IMR-90 (cell line): ENCODE data around the gene MYH11. TPM values are rescaled to one million over a fixed set of nuclear protein-coding genes. Genes with fewer than 3 reads are reported as not detected.

Experiments used
- ATAC-seq: fragments of 200-7000 bp; cut with Tn5 transposase; 2 replicates; pipeline ENCODE4 v1.9.1; 2020; ENCODE audit warnings: low read depth, mild to moderate bottlenecking, moderate library complexity
- BruUV-seq: library from RNA; stranded (reverse); fragments of 400-500 nt; replicated peaks from 2 replicates; lab custom pipeline; 2021; lab: Mats Ljungman, UMichigan
- CTCF ChIA-PET: fragments of 300-600 bp; formaldehyde crosslinking; extraction: SDS; loops from one replicate; lab custom pipeline; 2021; ENCODE audit warnings: antibody characterized with exemption; lab: Yijun Ruan, JAX
- POLR2A ChIA-PET: fragments of 300-600 bp; sonication (Branson Sonifier 250); formaldehyde crosslinking; loops from one replicate; lab custom pipeline; 2022; ENCODE audit warnings: antibody characterized with exemption; ENCODE audit not compliant: unreplicated experiment; lab: Charles Lee
- DNase-seq: peaks from one replicate; pipeline ENCODE4 v3.0.0; 2013
- H2AFZ ChIP-seq: replicated peaks from 2 replicates; pipeline ENCODE3; 2013; ENCODE audit warnings: low read length, mild to moderate bottlenecking; ENCODE audit not compliant: poor library complexity
- H2AK5ac ChIP-seq: 2 replicates; pipeline ENCODE4 v1.6.1; 2013; ENCODE audit warnings: low read depth, low read length, inconsistent platforms
- H2AK9ac ChIP-seq: replicated peaks from 2 replicates; pipeline ENCODE3; 2013; ENCODE audit warnings: mild to moderate bottlenecking, low read depth, low read length, moderate library complexity; ENCODE audit not compliant: poor library complexity
- H2BK120ac ChIP-seq: 2 replicates; pipeline ENCODE4 v1.6.1; 2013; ENCODE audit warnings: low read depth, low read length, inconsistent platforms
- H2BK15ac ChIP-seq: 3 replicates; pipeline ENCODE4 v1.6.1; 2013; ENCODE audit warnings: low read depth, low read length, inconsistent platforms
- H2BK20ac ChIP-seq: 2 replicates; pipeline ENCODE4 v1.6.1; 2013; ENCODE audit warnings: low read depth, mild to moderate bottlenecking, inconsistent platforms, low read length, moderate library complexity
- H2BK5ac ChIP-seq: 2 replicates; pipeline ENCODE4 v1.6.1; 2013; ENCODE audit warnings: mild to moderate bottlenecking, low read depth, low read length, inconsistent platforms; ENCODE audit not compliant: poor library complexity, severe bottlenecking
- H3K14ac ChIP-seq: replicated peaks from 2 replicates; pipeline ENCODE4 v1.6.1; 2013; ENCODE audit warnings: low read depth, low read length, inconsistent platforms
- H3K18ac ChIP-seq: 2 replicates; pipeline ENCODE4 v1.6.1; 2013; ENCODE audit warnings: low read depth, low read length, control low read depth
- H3K23ac ChIP-seq: 2 replicates; pipeline ENCODE4 v1.6.1; 2013; ENCODE audit warnings: low read depth, low read length, inconsistent platforms
- H3K27ac ChIP-seq: 2 replicates; pipeline ENCODE4 v1.5.1; 2013; ENCODE audit warnings: mild to moderate bottlenecking, control low read depth, low read length; ENCODE audit not compliant: insufficient read depth
- H3K27me3 ChIP-seq: 2 replicates; pipeline ENCODE4 v1.6.1; 2013; ENCODE audit warnings: low read length; ENCODE audit not compliant: control insufficient read depth, insufficient read depth
- H3K36me3 ChIP-seq: 2 replicates; pipeline ENCODE4 v1.6.1; 2013; ENCODE audit warnings: low read length, mixed read lengths; ENCODE audit not compliant: control insufficient read depth, insufficient read depth
- H3K4ac ChIP-seq: 2 replicates; pipeline ENCODE4 v1.6.1; 2013; ENCODE audit warnings: low read depth, low read length, inconsistent platforms
- H3K4me1 ChIP-seq: 2 replicates; pipeline ENCODE4 v1.6.1; 2013; ENCODE audit warnings: low read length, mixed read lengths; ENCODE audit not compliant: control insufficient read depth, insufficient read depth
- H3K4me2 ChIP-seq: 2 replicates; pipeline ENCODE4 v1.6.1; 2013; ENCODE audit warnings: low read depth, mild to moderate bottlenecking, control low read depth, low read length, moderate library complexity
- H3K4me3 ChIP-seq: 2 replicates; pipeline ENCODE4 v1.5.1; 2013; ENCODE audit warnings: low read depth, mild to moderate bottlenecking, control low read depth, low read length, moderate library complexity; ENCODE audit not compliant: insufficient read depth
- H3K56ac ChIP-seq: 2 replicates; pipeline ENCODE4 v1.6.1; 2013; ENCODE audit warnings: low read length, inconsistent platforms; ENCODE audit not compliant: insufficient read depth; ENCODE audit errors: extremely low read depth
- H3K79me1 ChIP-seq, 2 experiments: 2 replicates each; pipeline ENCODE4 v1.6.1; 2013; ENCODE audit warnings: low read length in 2 of 2, inconsistent platforms in 1 of 2, low read depth in 1 of 2
- H3K9ac ChIP-seq: 2 replicates; pipeline ENCODE4 v1.6.1; 2013; ENCODE audit warnings: low read depth, low read length, control low read depth
- H3K9me1 ChIP-seq: 2 replicates; pipeline ENCODE4 v1.6.1; 2013; ENCODE audit warnings: low read length, inconsistent platforms; ENCODE audit not compliant: insufficient read depth
- H3K9me3 ChIP-seq: 2 replicates; pipeline ENCODE4 v1.6.1; 2013; ENCODE audit warnings: low read length; ENCODE audit not compliant: control insufficient read depth, insufficient read depth
- H4K20me1 ChIP-seq: 2 replicates; pipeline ENCODE4 v1.6.1; 2013; ENCODE audit warnings: low read length, inconsistent platforms; ENCODE audit not compliant: insufficient read depth
- H4K5ac ChIP-seq: 2 replicates; pipeline ENCODE4 v1.6.1; 2013; ENCODE audit warnings: mild to moderate bottlenecking, low read depth, low read length, control low read depth
- H4K8ac ChIP-seq, 2 experiments: 2 replicates each; pipeline ENCODE4 v1.6.1; 2013; ENCODE audit warnings: low read depth in 2 of 2, low read length in 2 of 2, control low read depth in 1 of 2, inconsistent platforms in 1 of 2
- H4K91ac ChIP-seq: 2 replicates; pipeline ENCODE4 v1.6.1; 2013; ENCODE audit warnings: low read depth, low read length, inconsistent platforms; ENCODE audit not compliant: insufficient read depth
- NFE2L2 ChIP-seq: fragments of 150-350 bp; IDR thresholded peaks from 2 replicates; pipeline ENCODE4 v1.6.1; 2016; ENCODE audit warnings: low read depth, mild to moderate bottlenecking, low read length
- WGBS, 2 experiments: methylation state at CpG; one replicate each; pipeline versions ENCODE4 v1.1.5 to v1.1.7; 2013; ENCODE audit warnings: missing lambda C conversion rate in 2 of 2; ENCODE audit not compliant: insufficient read length in 1 of 2; ENCODE audit errors: extremely low coverage in 2 of 2; 5-methylcytosine and 5-hydroxymethylcytosine counted together
- dilution Hi-C: fragments of 300-500 bp; cut with HindIII; formaldehyde crosslinking; loops from one replicate; pipeline ENCODE4 v1.14.3; 2018; ENCODE audit warnings: low sequenced_read_pairs; ENCODE audit not compliant: unreplicated experiment
- in situ Hi-C: fragments of 300-500 bp; cut with MboI; formaldehyde crosslinking; loops from 3 replicates; pipeline ENCODE4 v1.14.3; 2019; ENCODE audit warnings: low sequenced_read_pairs, inconsistent platforms, mixed read lengths
- intact Hi-C: fragments of 100-400 bp; cut with micrococcal nuclease; formaldehyde crosslinking; loops from 2 replicates; pipeline ENCODE4 v1.10.0; 2022
- polyA plus RNA-seq, 3 experiments: library from polyadenylated mRNA; depleted of rRNA; stranded (reverse); fragments of >200 nt; gene quantifications; 2 replicates each; pipeline ENCODE4 v1.2.3, GENCODE V29; 2012; ENCODE audit warnings: low replicate concordance in 1 of 3
- total RNA-seq: library from RNA; depleted of rRNA; stranded (reverse); fragments of >200 nt; gene quantifications from 2 replicates; pipeline ENCODE4 v1.2.3, GENCODE V29; 2012
- TF ChIP-seq, protein P1 (sequence below): conservative IDR thresholded peaks from 2 replicates; pipeline ENCODE4 v1.5.1; 2012; ENCODE audit warnings: mild to moderate bottlenecking, low read depth, low read length, improper control_type of control experiment

The MYH11 gene
- total and polyA plus RNA-seq, 2 of the 4 experiments (the other 2 are of a cell fraction) = under 0.01 to 0.12 TPM

DNA sequence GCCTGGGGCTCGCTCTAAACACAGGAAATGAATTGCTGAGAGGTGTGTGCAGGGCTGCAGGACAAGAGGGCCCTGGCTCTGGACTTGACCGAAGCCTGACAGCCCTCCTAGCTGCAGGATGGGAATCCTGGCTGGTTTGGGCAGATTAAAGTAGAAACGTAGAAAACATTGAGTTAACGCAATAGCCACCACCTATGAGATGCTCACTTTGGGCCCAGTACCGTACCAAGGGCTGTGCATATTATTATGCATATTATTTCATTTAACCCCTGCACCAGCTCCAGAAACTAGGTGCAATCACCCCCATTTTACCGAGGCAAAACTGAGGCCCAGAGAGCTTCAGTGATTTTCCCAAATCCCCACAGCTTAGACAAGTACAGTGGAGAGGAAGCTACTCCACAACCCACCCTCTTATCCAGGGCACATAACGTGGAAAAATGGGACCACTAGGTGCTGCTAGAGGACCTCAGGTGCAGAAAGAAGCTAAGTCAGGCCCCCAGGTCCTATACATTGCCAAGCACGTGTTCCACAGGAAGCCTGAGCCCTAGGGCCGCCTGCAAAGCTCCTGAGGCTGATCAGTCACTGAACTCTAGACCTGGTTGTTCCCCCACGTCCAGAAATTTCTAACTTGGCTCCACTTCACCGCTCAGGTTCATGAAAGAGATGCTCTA is 79.2 kb downstream of the MYH11 start (continued):
- no peak for TF ChIP-seq NFE2L2

DNA sequence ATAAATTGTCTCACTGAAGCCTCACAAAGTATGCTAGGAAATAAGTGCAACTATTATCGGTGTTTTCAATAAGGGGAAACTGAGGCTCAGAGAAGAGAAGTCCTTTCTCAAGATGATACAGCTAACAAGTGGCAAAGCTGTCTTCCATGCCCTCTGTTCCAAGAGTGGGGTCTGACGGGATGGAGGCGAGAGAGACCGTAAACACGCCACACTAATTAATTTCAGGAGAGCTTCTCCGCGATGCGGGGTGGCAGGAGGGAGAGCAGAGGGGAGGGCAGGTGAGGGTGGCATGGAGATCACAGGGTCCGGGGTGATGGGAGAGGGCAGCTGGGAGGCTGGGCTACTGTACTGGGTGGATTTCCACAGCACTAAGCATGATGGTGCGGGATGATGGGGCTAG is 80.3 kb downstream of the MYH11 start:
- Histone ChIP-seq H2BK5ac (no peak overlapping the region), H3K4me1 (no peaks in the 10 kb centered on the region; the same call in 1 of the 2 replicates), H2BK120ac (no peak overlapping the region), H3K4me3 (no peak overlapping the region), H3K9me3 (no peaks in the 10 kb centered on the region), H4K20me1 (no peaks in the 10 kb centered on the region), H3K4me2 (no peak overlapping the region), H3K9ac (no peak overlapping the region), H4K5ac (no peak overlapping the region), H4K8ac (no peak overlapping the region), H3K4ac (no peak overlapping the region), H2AK9ac (no peak overlapping the region), H3K36me3 (no peaks in the 10 kb centered on the region), H3K9me1 (0 out of 2 replicates have a peak, but pooled peaks cover 2% of the 10 kb centered on the region), H3K14ac (no peak overlapping the region), H2BK15ac (no peak overlapping the region), H4K91ac (no peak overlapping the region), H2AK5ac (no peak overlapping the region), H3K23ac (no peak overlapping the region), H2BK20ac (no peak overlapping the region), H3K18ac (no peak overlapping the region), H3K27ac (no peak overlapping the region), H3K56ac (no peak overlapping the region), H3K79me1 (no peaks in the 10 kb centered on the region), H2AFZ (peak overlapping the region; percentile 27), H3K27me3 (peaks cover 9% of the 10 kb centered on the region)
- ChIA-PET CTCF (no interaction called here), POLR2A (no interaction called here)
- no TSS peak for BruUV-seq
- TF ChIP-seq, protein P1, sequence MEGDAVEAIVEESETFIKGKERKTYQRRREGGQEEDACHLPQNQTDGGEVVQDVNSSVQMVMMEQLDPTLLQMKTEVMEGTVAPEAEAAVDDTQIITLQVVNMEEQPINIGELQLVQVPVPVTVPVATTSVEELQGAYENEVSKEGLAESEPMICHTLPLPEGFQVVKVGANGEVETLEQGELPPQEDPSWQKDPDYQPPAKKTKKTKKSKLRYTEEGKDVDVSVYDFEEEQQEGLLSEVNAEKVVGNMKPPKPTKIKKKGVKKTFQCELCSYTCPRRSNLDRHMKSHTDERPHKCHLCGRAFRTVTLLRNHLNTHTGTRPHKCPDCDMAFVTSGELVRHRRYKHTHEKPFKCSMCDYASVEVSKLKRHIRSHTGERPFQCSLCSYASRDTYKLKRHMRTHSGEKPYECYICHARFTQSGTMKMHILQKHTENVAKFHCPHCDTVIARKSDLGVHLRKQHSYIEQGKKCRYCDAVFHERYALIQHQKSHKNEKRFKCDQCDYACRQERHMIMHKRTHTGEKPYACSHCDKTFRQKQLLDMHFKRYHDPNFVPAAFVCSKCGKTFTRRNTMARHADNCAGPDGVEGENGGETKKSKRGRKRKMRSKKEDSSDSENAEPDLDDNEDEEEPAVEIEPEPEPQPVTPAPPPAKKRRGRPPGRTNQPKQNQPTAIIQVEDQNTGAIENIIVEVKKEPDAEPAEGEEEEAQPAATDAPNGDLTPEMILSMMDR = no peak
- WGBS, 2 experiments = 95% methylated on average over 7 of the region's 10 CpGs; no CpG with 5 or more reads in 1 of the 2 experiments
- dilution Hi-C loops (no loop called here), intact Hi-C loops (loop anchor here (10.0 kb wide), 1 partner anchor 168 kb away; the partner anchor contains the start of gene ABCC1), in situ Hi-C loops (loop anchor here (5.0 kb wide), 1 partner anchor 56 kb away; no protein-coding TSS in a partner anchor)
- no peak for DNase-seq
- no peak for ATAC-seq
